Middle frontal gyrus (tissue), 1 donor: ENCODE data around the gene ROPN1L.

Source experiments
- DNase-seq: peaks from one replicate; pipeline ENCODE4 v3.0.0-alpha.2; 2015; ENCODE audit warnings: low spot score; ENCODE audit errors: extremely low spot score

The ROPN1L gene

DNA sequence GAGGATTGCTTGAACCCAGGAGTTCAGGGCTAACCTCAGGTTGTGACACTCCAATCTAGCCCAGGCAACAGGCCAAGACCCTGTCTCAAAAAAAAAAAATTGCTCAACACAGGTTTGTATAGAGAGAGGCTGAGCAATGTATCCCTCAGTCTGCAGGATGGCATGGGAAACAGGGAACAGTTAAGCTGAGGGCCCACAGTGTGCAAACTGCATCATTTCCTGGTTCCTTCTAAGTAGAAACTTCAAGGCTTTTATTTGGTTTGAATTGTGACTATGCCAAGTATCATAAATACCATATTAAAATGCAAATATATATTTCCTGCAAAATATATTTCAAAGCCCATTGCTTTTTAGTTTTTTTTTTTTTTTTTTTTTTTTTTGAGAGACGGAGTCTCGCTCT, 13.7 kb upstream of the ROPN1L start:
- no peak for DNase-seq

DNA sequence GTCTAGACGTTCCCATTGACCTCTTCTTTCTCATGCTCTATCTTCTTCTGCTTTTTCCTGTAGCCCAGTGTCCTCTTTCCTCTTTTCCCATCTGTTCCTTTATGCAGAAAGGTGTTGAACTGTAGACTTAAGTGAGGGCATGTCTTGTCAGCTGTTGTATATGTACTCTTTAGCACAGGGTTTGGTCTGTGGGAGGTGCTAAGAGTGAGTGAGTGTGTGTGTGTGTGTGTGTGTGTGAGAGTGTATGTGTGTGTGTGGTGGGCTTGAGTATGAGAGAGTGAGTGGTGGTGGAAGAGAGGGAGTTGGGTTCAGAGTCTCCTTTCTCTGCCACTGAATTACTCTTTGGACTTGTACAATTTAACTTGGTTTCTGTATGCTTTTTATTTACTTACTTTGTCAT, 10.3 kb upstream of the ROPN1L start:
- DNase-seq = no peak

DNA sequence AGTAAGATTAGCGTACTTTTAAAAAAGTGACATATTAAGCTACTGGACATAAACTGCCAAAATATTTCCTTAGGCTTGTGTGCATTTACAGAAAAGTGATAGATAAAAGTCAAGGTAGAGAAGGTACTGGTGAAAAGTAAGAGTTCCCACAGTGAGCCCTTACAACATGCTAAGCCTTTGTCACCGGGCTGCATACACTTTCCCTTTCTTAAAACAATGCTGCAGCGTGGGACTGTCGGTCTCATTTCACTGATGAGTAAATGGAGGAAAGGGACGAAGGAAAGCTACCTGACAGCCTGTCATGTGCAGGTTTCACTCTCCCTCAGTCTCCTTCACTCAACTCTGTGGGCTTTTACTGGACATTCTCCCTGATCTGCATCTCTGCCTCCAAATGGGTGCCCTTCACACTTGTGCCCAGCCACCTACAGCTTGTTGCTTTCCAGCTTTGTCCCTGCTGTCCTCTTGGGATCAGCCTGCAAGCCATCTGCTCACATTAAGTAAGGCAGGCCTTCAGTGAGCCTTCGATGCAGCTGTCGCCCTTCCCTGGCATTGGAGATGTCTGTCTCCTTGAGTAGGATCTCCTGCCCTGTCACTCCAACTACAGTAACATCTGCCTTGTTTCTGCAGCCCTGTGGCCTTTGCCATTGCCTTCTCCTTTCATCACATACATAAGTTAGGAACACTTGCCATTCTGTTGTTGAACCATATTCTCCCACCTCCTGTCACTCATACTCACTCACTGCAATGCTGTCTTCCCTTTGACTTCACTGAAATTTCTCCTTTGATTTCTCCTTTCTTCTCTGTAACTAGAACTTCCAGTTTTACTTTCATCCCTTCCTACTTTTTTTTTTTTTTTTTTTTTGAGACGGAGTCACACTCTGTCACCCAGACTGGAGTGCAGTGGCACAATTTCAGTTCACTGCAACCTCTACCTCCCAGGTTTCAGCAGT, 9.3 kb upstream of the ROPN1L start:
- DNase-seq = no peak

DNA sequence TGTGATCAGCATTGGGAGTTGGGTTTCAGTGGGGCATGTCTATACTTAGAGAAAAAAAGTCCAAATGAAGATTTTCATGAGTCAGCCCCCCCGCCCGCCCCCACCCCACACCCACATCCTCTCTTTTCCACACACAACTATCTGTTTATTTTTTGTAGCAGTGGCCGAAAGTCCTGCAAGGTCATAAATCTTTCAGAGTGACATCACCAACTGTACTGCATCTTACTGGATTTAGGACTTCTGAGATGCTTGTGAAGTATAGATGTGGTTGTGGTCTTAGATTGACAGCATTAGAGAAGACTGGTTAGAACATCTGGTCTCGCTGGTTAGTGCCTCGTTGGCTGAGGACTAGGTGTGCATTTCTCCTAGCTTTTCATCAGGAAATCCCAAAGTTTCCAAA, 7.3 kb upstream of the ROPN1L start:
- no peak for DNase-seq

DNA sequence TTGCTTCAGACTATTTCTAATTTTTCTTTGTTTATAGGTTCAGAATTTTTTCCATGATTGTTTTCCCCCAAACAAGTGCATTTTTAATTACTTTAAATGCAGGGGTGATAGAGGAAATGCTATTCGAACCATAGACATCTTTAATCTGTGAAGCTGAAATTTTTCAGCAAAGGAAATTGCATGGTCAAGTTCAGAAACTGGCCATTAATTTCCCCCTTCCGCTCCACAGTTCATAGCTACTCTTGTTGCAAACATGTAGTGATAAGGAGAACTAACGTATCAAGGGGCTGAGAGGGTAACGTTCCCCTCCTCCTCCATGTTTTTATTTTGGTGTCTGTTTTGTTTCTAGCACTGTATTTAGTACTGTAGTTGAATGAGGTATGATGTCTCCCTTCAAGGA, 3.4 kb upstream of the ROPN1L start:
- DNase-seq = no peak

DNA sequence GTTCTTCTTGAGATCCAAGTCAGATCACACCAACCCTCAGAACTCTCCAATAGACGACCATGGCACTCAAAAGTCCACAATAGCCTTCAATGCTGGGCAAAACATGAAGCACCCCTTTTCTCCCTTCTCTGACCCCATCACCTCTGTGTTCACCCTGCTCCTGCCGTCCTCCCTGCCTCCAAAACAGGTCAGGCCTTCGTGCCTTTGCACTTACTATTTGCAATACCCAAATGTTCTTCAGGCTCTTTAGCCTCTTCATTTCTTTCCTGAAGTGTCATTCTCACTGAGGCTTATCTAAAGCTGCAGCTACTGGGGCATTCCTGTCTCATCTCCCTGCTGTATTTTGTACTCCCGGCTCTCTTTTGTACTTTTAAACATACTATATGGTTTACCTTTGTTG, 2.0 kb upstream of the ROPN1L start:
- no peak for DNase-seq

DNA sequence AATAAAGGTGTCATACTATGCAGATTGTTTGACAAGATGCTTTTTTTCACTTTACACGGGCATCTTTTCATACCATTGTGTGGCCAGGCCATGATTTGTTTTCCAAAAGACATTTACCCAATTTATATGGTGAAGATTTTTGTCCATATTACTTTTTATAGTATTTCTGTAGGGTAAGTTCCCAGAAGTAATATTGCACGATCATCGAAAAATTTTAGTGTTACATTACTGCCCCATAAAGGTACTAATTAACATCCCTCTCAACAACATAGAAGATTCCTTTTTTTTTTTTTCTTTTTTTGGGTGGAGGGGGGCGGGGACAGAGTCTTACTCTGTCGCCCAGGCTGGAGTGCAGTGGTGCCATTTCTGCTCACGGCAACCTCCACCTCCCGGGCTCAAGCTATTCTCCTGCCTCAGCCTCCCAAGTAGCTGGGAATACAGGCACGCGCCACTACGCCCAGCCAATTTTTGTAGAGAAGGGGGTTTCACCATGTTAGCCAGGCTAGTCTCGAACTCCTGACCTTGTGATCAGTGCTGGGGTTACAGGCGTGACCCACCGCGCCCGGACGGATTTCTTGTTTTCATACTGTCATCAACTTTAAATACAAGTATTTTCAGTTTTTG, 1.2 kb upstream of the ROPN1L start:
- no peak for DNase-seq

DNA sequence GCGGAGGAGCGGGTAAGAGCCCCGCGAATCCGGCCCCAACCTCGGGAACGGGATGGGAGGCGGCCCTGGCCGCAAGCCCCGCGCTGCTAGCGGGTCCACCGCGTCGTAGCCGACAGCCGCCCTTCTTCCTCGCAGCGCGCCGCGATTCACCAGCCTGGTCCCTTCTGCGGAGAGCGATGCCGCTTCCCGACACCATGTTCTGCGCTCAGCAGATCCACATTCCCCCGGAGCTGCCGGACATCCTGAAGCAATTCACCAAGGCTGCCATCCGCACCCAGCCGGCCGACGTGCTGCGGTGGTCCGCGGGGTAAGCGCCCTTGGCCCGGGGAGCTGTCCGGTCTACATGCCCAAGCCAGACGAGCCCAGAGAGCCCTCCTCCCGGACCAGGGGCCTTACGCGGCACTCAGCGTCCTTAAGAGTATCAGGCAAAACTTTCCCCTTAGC, 335 bp downstream of the ROPN1L start:
- no peak for DNase-seq

- no peak for DNase-seq
Measured at GRCh38 chr5:10442576-10442975, 897 bp downstream of the ROPN1L start.

- no peak for DNase-seq
Measured at GRCh38 chr5:10445352-10445751, 3.7 kb downstream of the ROPN1L start.

DNA sequence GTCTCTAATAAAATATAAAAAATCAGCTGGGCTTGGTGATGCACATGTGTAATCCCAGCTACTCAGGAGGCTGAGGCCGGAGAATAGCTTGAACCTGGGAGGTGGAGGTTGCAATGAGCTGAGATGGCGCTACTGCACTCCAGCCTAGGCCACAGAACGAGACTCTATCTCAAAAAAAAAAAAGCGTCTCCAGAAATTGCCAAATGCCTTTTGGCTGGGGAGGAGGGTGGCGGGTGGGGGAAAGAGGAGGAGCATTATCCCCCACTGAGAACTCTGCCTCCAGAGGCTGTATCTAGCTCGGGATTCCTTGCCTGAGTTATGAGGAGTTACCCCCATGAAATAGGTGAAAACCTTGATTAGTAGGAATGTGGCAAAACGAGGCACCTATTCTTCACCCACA, 4.8 kb downstream of the ROPN1L start:
- no peak for DNase-seq

DNA sequence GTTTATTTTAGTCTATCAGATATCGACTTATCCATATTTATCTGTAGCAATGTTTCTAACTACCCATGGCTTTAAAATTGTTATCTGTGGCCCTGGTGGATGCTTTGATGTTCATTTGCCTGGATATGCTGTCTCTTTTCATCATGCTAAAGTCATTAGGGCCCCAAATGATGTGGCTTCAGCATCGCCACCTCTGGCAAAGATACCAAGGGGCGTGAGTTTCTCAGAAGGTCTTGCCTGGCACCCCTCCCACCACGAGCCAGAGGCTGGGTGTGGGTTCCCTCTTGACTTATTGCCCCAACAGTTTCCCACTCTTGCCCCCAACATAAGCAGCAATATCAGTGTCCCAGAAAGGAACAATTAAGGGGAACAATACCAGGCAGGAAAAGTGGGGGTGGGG, 5.4 kb downstream of the ROPN1L start:
- no peak for DNase-seq

- no peak for DNase-seq
Measured at GRCh38 chr5:10448754-10449360, 7.2 kb downstream of the ROPN1L start.

DNA sequence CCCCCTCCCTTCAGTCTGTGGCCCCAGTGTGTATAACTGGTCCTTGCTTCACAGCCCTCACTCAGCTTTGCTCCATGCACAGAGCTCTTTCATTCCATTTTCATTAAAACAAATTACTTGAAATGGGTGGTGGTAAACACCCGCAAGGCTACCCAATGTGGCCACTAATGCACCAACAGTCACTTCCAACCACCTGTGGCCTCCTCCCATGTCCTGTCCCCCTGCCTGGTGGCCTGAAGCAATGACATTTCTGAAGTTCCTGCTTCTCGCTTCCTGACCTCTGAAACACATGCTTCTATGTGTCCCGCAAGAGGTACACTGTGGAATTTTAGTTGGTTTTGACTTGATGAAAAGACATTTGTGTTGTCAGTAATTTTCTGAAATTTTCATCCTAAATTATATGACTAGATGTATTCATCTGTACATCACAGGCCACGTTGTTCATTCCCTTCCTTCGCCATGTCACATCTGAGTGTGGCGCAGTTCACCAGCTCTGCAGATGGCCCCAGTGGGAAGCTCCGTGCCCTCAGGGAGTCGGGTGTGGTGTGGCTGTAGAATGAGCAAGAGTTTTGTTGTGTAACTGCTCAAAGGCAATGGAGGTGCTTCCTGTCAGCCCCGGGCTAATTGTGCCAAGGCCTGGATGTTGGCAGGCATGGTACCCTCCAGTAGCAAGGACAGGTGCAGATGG, 9.6 kb downstream of the ROPN1L start:
- DNase-seq = no peak

DNA sequence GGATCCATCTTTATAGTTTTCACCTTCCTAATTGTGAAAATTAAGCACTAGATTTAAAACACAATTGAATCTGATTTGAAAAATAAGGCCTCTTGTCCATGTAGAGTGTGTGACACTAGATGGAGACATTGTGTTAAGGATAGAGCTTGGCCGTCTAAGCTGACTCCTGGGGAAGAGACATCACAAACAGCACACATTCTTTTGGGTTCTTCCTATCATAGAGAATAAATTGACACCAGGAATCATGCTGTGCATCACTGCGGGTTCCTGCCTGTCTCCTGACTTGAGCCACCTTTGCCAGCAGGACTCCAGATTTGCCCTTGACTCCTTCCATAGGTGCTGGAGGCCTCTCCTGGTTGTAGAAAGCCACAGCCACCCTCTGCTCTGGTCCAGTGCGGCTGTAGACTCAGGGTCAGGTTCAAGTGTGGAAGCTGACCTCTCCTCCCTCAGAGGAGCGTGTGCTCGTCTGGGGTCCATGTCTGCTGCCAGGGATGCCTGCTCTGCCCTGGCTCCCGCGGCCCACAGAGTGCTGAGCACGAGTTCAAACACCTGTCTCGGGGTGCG, 11.2 kb downstream of the ROPN1L start:
- peak; percentile 69 for DNase-seq

GRCh38 chr5:10453545-10453944, 11.9 kb downstream of the ROPN1L start:
- no peak for DNase-seq

- no peak for DNase-seq
Measured at GRCh38 chr5:10454591-10455276, 13.1 kb downstream of the ROPN1L start.

- no peak for DNase-seq
Measured at GRCh38 chr5:10455277-10455670, 13.6 kb downstream of the ROPN1L start.

GRCh38 chr5:10456583-10457420, 15.1 kb downstream of the ROPN1L start:
- peak; percentile 58 for DNase-seq
